ENCODE results near the gene TACC3.

DNA sequence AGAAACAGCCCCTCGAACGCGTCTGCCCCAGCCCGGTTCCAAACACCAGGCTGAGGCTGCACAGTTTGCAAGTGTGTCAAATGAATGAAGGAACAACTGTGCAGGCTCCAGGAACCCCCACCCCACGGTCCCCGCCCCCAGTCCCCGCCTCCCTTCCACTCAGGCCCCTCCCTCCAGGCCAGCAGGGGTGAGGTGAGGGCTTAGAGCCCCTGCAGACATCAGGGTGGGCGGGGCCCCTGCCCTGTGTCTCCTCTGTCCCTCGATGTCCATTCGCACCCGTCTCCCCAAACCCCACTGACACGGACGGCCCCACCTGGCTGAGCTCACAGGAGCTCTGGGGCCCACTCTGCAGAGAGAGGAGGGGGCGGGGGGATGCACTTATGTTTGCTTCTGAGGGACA is 28.5 kb downstream of the TACC3 start:
- TF ChIP-seq, protein P1, sequence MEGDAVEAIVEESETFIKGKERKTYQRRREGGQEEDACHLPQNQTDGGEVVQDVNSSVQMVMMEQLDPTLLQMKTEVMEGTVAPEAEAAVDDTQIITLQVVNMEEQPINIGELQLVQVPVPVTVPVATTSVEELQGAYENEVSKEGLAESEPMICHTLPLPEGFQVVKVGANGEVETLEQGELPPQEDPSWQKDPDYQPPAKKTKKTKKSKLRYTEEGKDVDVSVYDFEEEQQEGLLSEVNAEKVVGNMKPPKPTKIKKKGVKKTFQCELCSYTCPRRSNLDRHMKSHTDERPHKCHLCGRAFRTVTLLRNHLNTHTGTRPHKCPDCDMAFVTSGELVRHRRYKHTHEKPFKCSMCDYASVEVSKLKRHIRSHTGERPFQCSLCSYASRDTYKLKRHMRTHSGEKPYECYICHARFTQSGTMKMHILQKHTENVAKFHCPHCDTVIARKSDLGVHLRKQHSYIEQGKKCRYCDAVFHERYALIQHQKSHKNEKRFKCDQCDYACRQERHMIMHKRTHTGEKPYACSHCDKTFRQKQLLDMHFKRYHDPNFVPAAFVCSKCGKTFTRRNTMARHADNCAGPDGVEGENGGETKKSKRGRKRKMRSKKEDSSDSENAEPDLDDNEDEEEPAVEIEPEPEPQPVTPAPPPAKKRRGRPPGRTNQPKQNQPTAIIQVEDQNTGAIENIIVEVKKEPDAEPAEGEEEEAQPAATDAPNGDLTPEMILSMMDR (IDR thresholded peaks at IDR 0.05) = no peak
- TF ChIP-seq POLR2A (IDR thresholded peaks at IDR 0.05) (no peak), POLR2AphosphoS5 (IDR thresholded peaks at IDR 0.05) (no peak)

Measured in upper lobe of left lung (tissue), 4 donors.